ENCODE measurements around the gene JAK1. TPM values are rescaled to one million over a fixed set of nuclear protein-coding genes. Genes with fewer than 3 reads are reported as not detected.
A peak's percentile ranks its signal among the peaks of the same experiment; 100 is the strongest.

JAK1 gene
- polyA plus RNA-seq, 3 donors = 94.2 to 117 (median 112) TPM

GRCh38 chr1:64912191-64912590 lies 54.2 kb downstream of the JAK1 start:
- no peak for DNase-seq (ENCODE audit: extremely low read depth in 1 of 11, low read depth in 9 of 11, low spot score in 4 of 11)

- DNase-seq (ENCODE audit: extremely low read depth in 1 of 11, low read depth in 9 of 11, low spot score in 4 of 11) = no peak
Measured at GRCh38 chr1:64911326-64911725, 55.0 kb downstream of the JAK1 start.

GRCh38 chr1:64909031-64909430 lies 57.3 kb downstream of the JAK1 start:
- DNase-seq (ENCODE audit: extremely low read depth in 1 of 11, low read depth in 9 of 11, low spot score in 4 of 11) = no peak

GRCh38 chr1:64908575-64908974 lies 57.8 kb downstream of the JAK1 start:
- DNase-seq (ENCODE audit: extremely low read depth in 1 of 11, low read depth in 9 of 11, low spot score in 4 of 11) = no peak

- DNase-seq (ENCODE audit: extremely low read depth in 1 of 11, low read depth in 9 of 11, low spot score in 4 of 11) = no peak
Measured at GRCh38 chr1:64906447-64906846, 59.9 kb downstream of the JAK1 start.

GRCh38 chr1:64903593-64903992 lies 62.8 kb downstream of the JAK1 start:
- no peak for DNase-seq (ENCODE audit: extremely low read depth in 1 of 11, low read depth in 9 of 11, low spot score in 4 of 11)

GRCh38 chr1:64901663-64902062 lies 64.7 kb downstream of the JAK1 start:
- DNase-seq (ENCODE audit: extremely low read depth in 1 of 11, low read depth in 9 of 11, low spot score in 4 of 11) = no peak

GRCh38 chr1:64900916-64901315 lies 65.4 kb downstream of the JAK1 start:
- DNase-seq (ENCODE audit: extremely low read depth in 1 of 11, low read depth in 9 of 11, low spot score in 4 of 11) = no peak

- DNase-seq (ENCODE audit: extremely low read depth in 1 of 11, low read depth in 9 of 11, low spot score in 4 of 11) = peak in 6 of 11 donors; percentile 22 to 65 (median 46)
Measured at GRCh38 chr1:64898107-64898861, 68.1 kb downstream of the JAK1 start.

GRCh38 chr1:64896551-64896950 lies 69.8 kb downstream of the JAK1 start:
- peak in 2 of 11 donors; percentile 18 to 24 for DNase-seq (ENCODE audit: extremely low read depth in 1 of 11, low read depth in 9 of 11, low spot score in 4 of 11)

- no peak for DNase-seq (ENCODE audit: extremely low read depth in 1 of 11, low read depth in 9 of 11, low spot score in 4 of 11)
Measured at GRCh38 chr1:64895500-64895899, 70.8 kb downstream of the JAK1 start.

GRCh38 chr1:64894438-64895196 lies 71.7 kb downstream of the JAK1 start:
- DNase-seq (ENCODE audit: extremely low read depth in 1 of 11, low read depth in 9 of 11, low spot score in 4 of 11) = no peak

- no peak for DNase-seq (ENCODE audit: extremely low read depth in 1 of 11, low read depth in 9 of 11, low spot score in 4 of 11)
Measured at GRCh38 chr1:64893921-64894320, 72.4 kb downstream of the JAK1 start.

GRCh38 chr1:64892576-64893573 lies 73.5 kb downstream of the JAK1 start:
- DNase-seq (ENCODE audit: extremely low read depth in 1 of 11, low read depth in 9 of 11, low spot score in 4 of 11) = no peak

- no peak for DNase-seq (ENCODE audit: extremely low read depth in 1 of 11, low read depth in 9 of 11, low spot score in 4 of 11)
Measured at GRCh38 chr1:64891448-64891825, 74.9 kb downstream of the JAK1 start.

- no peak for DNase-seq (ENCODE audit: extremely low read depth in 1 of 11, low read depth in 9 of 11, low spot score in 4 of 11)
Measured at GRCh38 chr1:64890699-64891447, 75.5 kb downstream of the JAK1 start.

GRCh38 chr1:64887689-64888217 lies 78.6 kb downstream of the JAK1 start:
- DNase-seq (ENCODE audit: extremely low read depth in 1 of 11, low read depth in 9 of 11, low spot score in 4 of 11) = no peak

GRCh38 chr1:64886877-64887276 lies 79.5 kb downstream of the JAK1 start:
- no peak for DNase-seq (ENCODE audit: extremely low read depth in 1 of 11, low read depth in 9 of 11, low spot score in 4 of 11)
